Hepatocyte (in vitro differentiated cells): ENCODE measurements around the gene IGSF10.

ENCODE experiments used
- EZH2 ChIP-seq: fragments of 200-600 bp; sonication (generic); IDR thresholded peaks from 2 replicates; pipeline ENCODE4 v1.6.1; 2016; ENCODE audit warnings: antibody characterized with exemption, mild to moderate bottlenecking, borderline replicate concordance
- TF ChIP-seq, protein P1 (sequence below): fragments of 200-600 bp; sonication (generic); IDR thresholded peaks from 2 replicates; pipeline ENCODE4 v1.5.1; 2016; ENCODE audit warnings: antibody characterized with exemption, mild to moderate bottlenecking; ENCODE audit not compliant: poor library complexity

DNA sequence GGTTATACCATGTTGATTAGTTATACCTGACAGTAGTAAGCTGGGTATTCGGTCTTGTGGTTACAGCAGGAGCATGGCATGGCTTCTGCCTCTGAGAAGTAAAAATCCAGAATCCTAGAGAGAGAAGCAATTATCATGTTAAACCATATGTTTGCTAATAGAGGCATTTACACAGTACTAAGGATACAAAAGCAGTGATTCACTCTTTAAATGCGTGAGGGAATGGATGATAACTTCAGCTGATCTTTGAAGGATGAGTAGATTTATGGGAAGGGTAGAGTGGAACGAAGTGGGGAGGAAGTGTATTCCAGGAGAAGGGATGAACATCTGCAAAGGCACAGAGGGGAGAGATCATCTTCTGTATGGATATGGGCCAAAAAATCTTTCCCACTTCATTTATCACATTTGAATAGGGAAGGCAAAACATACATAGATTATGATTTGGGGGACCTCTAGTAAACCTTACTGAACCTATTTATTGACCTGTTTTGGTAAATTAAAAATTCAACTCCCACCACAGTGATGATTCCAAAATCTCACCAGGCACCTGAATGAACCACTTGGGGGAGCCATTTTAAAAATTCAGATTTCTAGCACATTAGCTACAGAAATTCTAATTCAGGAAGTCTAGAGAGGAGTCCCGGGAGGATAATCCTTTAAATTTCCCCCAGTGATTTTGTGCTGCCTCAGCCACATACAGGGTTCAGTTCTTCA, 35.1 kb downstream of the IGSF10 start:
- no peak for TF ChIP-seq EZH2
- TF ChIP-seq, protein P1, sequence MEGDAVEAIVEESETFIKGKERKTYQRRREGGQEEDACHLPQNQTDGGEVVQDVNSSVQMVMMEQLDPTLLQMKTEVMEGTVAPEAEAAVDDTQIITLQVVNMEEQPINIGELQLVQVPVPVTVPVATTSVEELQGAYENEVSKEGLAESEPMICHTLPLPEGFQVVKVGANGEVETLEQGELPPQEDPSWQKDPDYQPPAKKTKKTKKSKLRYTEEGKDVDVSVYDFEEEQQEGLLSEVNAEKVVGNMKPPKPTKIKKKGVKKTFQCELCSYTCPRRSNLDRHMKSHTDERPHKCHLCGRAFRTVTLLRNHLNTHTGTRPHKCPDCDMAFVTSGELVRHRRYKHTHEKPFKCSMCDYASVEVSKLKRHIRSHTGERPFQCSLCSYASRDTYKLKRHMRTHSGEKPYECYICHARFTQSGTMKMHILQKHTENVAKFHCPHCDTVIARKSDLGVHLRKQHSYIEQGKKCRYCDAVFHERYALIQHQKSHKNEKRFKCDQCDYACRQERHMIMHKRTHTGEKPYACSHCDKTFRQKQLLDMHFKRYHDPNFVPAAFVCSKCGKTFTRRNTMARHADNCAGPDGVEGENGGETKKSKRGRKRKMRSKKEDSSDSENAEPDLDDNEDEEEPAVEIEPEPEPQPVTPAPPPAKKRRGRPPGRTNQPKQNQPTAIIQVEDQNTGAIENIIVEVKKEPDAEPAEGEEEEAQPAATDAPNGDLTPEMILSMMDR: no peak
